ENCODE results near the gene CTDSPL. TPM values are rescaled to one million over a fixed set of nuclear protein-coding genes. Genes with fewer than 3 reads are reported as not detected.

Gene CTDSPL
- total RNA-seq, 1 experiment from 2014 or later: 16.1 TPM

DNA sequence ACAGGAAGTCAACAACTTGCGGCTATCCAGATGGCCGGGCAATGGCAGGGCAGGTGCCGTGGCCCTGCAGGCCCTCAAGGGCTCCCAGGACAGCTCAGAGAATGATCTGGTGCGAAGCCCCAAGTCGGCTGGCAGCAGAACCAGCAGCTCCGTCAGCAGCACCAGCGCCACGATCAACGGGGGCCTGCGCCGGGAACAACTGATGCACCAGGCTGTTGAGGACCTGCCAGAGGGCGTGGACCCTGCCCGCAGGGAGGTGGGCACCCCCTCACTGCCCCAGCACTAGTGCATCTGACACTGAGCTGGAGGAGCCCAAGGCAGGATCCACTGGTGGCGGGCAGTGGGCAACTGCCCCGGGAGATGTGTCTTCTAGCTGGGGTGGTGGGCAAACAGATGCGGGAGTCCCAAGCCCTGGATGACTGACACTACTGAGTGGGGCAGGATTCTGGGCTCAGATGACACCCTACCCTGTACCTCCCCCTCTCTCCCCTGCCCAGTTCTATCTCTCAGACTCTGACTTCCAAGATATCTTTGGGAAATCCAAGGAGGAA is 144.8 kb downstream of the CTDSPL start:
- in situ Hi-C loops (cut with HindIII; ENCODE audit: low pct_unique_long_range_greater_than_20kb, low sequenced_read_pairs): no loop called here
- no peak for DNase-seq (ENCODE audit: low read depth, low spot score)

- in situ Hi-C loops (cut with HindIII; ENCODE audit: low pct_unique_long_range_greater_than_20kb, low sequenced_read_pairs): no loop called here
- DNase-seq (ENCODE audit: low read depth, low spot score): no peak
These were observed 146.0 kb downstream of the CTDSPL start for GRCh38 chr3:38007754-38008090.

GRCh38 chr3:38008191-38008701 is 146.6 kb downstream of the CTDSPL start:
- in situ Hi-C loops (cut with HindIII; ENCODE audit: low pct_unique_long_range_greater_than_20kb, low sequenced_read_pairs): no loop called here

GRCh38 chr3:38008971-38009580 is 147.4 kb downstream of the CTDSPL start:
- in situ Hi-C loops (cut with HindIII; ENCODE audit: low pct_unique_long_range_greater_than_20kb, low sequenced_read_pairs): no loop called here

More at GRCh38 chr3:38008191-38008701, 146.6 kb downstream of the CTDSPL start:
- DNase-seq (ENCODE audit: low read depth, low spot score): no peak

GRCh38 chr3:38009807-38010591 is 148.3 kb downstream of the CTDSPL start:
- no peak for DNase-seq (ENCODE audit: low read depth, low spot score)
- in situ Hi-C loops (cut with HindIII; ENCODE audit: low pct_unique_long_range_greater_than_20kb, low sequenced_read_pairs): no loop called here

More at GRCh38 chr3:38008971-38009580, 147.4 kb downstream of the CTDSPL start:
- DNase-seq (ENCODE audit: low read depth, low spot score): no peak

DNA sequence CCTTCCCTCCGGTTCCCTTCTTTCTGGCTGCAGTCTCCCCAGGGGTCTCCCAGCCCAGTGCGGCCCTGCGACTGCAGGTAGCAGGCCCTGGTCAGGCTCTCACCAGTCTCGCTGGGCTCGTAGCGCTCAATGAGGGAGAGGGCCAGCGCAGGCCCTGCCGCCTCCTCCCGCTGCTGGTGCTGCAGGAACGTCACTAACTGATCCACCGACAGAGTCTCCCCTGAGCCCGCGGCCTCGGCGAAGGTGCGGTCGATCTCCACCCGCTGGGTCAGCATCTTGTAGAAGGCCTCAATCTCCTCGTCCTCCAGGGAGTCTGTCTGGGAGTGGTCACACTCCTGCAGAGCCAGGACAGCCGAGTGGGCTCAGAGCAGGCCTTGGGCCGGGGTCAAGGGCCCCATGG is 149.4 kb downstream of the CTDSPL start:
- in situ Hi-C loops (cut with HindIII; ENCODE audit: low pct_unique_long_range_greater_than_20kb, low sequenced_read_pairs): no loop called here
- no peak for DNase-seq (ENCODE audit: low read depth, low spot score)

GRCh38 chr3:38015485-38015884 is 153.8 kb downstream of the CTDSPL start:
- in situ Hi-C loops (cut with HindIII; ENCODE audit: low pct_unique_long_range_greater_than_20kb, low sequenced_read_pairs): no loop called here
- no peak for DNase-seq (ENCODE audit: low read depth, low spot score)

DNA sequence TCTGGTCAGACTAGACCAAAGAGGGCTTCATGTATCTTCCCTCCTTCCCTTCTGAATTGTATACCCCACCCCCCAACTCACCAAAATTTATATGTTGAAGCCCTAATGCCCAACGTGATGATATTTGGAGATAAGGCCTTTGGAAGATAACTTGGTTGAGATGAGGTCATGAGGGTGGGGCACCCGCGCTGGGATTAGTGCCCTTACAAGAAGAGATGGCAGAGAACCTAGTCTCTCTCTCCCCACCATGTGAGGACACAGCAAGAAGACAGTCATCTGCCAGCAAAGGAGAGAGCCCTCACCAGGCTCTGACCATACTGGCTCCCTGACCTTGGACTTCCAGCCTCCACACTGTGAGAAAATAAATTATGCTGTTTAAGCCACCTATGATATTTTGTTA is 154.3 kb downstream of the CTDSPL start:
- in situ Hi-C loops (cut with HindIII; ENCODE audit: low pct_unique_long_range_greater_than_20kb, low sequenced_read_pairs): no loop called here

GRCh38 chr3:38016410-38016809 is 154.7 kb downstream of the CTDSPL start:
- in situ Hi-C loops (cut with HindIII; ENCODE audit: low pct_unique_long_range_greater_than_20kb, low sequenced_read_pairs): no loop called here
- no peak for DNase-seq (ENCODE audit: low read depth, low spot score)

More for the DNA sequence above, 154.3 kb downstream of the CTDSPL start:
- no peak for DNase-seq (ENCODE audit: low read depth, low spot score)

DNA sequence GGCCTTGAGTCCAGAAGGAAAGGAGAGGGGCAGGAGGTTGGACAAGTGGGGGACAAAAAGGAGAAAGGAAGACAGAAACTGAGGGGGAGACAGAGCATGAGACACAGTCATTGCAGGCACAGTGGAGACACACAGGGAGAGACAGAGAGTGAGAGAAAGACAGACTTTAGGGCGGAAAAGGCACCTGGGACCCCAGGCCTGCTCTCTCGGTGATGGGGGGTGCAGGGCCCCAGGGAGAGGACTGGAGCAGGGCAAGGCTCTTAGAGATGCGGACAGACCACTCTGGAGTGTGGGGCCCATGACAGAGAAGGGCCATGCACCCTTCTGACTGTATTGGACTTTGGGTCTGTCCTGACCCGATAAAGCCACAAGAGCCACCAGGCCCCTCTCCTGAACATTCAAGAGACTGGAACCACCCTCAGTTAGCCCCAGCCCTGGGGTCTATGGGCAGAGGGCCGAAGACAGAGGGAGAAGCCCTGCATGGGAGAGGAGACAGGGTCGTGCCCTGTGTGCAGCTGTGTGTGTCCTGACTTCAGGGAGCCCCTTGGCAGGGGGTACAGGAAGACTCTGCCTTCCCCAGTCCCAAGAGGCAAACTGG is 155.3 kb downstream of the CTDSPL start:
- in situ Hi-C loops (cut with HindIII; ENCODE audit: low pct_unique_long_range_greater_than_20kb, low sequenced_read_pairs): no loop called here
- no peak for DNase-seq (ENCODE audit: low read depth, low spot score)

DNA sequence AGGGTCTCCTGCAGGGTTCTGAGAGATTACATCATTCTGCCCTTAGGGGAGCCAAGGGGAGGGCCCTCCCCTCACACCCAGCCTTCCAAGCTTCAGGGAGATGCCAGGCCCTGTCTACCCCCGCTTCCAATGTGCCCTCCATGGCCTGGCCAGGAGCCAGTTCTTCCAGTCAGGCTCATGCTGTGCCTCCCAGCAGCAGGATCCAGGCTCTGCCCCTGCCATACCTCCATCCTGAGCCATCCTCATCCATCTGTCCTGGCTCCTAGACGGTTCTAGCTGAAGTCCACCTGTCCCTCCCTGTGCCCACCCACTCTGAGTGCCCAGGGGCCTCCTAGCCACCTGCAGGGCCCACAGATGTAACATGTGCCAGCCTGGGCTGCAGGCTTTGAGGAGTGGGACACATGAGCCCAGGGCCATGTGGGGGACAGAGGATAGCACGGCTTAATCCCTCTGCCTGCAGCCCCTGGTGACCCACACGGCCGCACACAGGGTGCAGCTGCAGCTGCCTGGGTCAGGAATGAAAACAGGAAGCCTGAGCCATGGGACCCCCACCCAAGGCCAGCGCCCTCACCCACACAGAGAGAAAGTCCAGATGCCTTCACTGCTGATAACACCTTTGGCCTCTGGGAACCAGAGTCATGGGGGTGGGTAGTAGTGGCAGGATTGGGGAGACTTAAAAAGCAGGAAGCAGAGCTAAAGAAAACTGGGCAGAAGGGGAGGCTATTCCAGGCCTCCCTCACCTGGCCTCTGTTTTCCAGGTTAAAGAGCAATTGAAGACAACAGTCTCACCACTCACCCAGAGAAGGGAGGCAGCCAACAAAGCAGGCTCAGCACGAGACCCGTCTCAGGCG is 156.0 kb downstream of the CTDSPL start:
- DNase-seq (ENCODE audit: low read depth, low spot score): no peak

GRCh38 chr3:38018296-38019266 is 156.9 kb downstream of the CTDSPL start:
- no peak for DNase-seq (ENCODE audit: low read depth, low spot score)
- in situ Hi-C loops (cut with HindIII; ENCODE audit: low pct_unique_long_range_greater_than_20kb, low sequenced_read_pairs): no loop called here

More for the DNA sequence above, 156.0 kb downstream of the CTDSPL start:
- in situ Hi-C loops (cut with HindIII; ENCODE audit: low pct_unique_long_range_greater_than_20kb, low sequenced_read_pairs): no loop called here

DNA sequence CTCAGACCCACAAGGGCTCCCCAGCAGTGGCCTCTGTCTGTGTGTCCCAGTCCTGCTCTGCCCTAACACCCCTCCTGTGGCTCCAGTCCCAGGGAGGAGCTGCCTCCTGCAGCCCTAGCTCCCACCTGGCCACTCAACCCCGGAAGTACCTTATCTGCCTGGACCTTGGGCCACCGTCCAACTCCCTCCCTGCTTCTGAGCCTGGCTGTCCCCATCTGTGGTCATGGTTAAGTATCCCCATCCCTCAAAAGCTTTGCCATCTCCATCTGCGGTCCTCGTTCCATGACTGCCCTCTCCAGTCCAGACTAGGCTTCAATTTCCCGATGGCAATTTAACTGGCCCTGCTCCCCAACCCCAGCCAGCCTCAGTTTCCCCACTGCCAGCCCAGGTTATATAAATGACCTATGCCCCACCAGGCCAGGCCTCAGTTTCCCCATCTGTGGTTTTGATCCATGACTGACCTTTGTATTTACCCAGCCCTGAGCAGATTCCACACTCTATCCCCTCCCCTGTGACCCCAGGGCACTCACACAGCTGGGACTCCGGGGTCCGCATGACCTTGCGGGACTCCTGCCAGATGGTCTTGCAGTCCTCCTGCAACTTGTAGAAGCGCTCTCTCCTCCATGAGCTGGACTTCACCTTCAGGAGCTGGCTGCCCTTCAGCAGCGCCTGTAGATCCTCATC is 158.1 kb downstream of the CTDSPL start:
- in situ Hi-C loops (cut with HindIII; ENCODE audit: low pct_unique_long_range_greater_than_20kb, low sequenced_read_pairs): no loop called here
- DNase-seq (ENCODE audit: low read depth, low spot score): no peak

- in situ Hi-C loops (cut with HindIII; ENCODE audit: low pct_unique_long_range_greater_than_20kb, low sequenced_read_pairs): no loop called here
- no peak for DNase-seq (ENCODE audit: low read depth, low spot score)
These were observed 158.7 kb downstream of the CTDSPL start for GRCh38 chr3:38020342-38020726.

DNA sequence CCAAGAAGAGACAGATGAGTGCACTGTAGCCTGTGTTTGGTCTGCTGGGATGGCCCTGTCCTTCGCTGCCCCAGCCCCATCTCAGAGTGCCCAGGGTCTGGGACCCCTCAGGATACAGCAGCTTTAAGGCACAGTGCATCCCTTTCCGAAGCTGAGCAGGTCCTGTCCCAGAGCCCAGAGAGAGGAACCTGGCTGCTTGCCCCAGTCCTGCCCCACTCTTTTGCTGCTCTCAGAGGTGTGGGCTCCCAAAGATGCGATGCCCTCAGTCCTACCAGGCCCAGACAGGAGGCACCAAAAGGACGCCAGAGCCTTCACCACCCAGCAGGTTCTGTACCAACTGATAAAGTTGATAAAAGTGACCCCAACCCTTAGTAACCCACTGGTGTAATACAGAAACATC is 159.5 kb downstream of the CTDSPL start:
- in situ Hi-C loops (cut with HindIII; ENCODE audit: low pct_unique_long_range_greater_than_20kb, low sequenced_read_pairs): no loop called here
- no peak for DNase-seq (ENCODE audit: low read depth, low spot score)

- no peak for DNase-seq (ENCODE audit: low read depth, low spot score)
- in situ Hi-C loops (cut with HindIII; ENCODE audit: low pct_unique_long_range_greater_than_20kb, low sequenced_read_pairs): no loop called here
These were observed 160.6 kb downstream of the CTDSPL start for GRCh38 chr3:38022301-38022700.

All from SK-MEL-5 (cell line).